GM23248 (cell line): ENCODE results near the gene MGAT5. TPM values are rescaled to one million over a fixed set of nuclear protein-coding genes. Genes with fewer than 3 reads are reported as not detected.

ENCODE experiments used
- DNase-seq: peaks from one replicate; pipeline ENCODE4 v3.0.0-alpha.2; 2015
- H2AFZ ChIP-seq: fragments of 200-600 bp; sonication (generic); 2 replicates; pipeline ENCODE4 v1.6.1; 2016; ENCODE audit warnings: antibody characterized with exemption
- H3F3A ChIP-seq: fragments of 200-600 bp; sonication (generic); 2 replicates; pipeline ENCODE4 v1.6.1; 2016; ENCODE audit warnings: mild to moderate bottlenecking, antibody characterized with exemption, mixed run types; ENCODE audit not compliant: insufficient read depth
- H3K27ac ChIP-seq: fragments of 200-600 bp; sonication (generic); 2 replicates; pipeline ENCODE4 v1.5.1; 2016; ENCODE audit warnings: mild to moderate bottlenecking
- H3K27me3 ChIP-seq: fragments of 200-600 bp; sonication (generic); replicated peaks from 2 replicates; pipeline ENCODE4 v1.6.1; 2016; ENCODE audit warnings: mild to moderate bottlenecking; ENCODE audit not compliant: insufficient read depth
- H3K36me3 ChIP-seq: fragments of 200-600 bp; sonication (generic); 2 replicates; pipeline ENCODE4 v1.6.1; 2016; ENCODE audit warnings: low read depth, mild to moderate bottlenecking
- H3K4me1 ChIP-seq: fragments of 200-600 bp; sonication (generic); 2 replicates; pipeline ENCODE4 v1.6.1; 2016; ENCODE audit warnings: mild to moderate bottlenecking; ENCODE audit not compliant: insufficient read depth
- H3K4me2 ChIP-seq: fragments of 200-600 bp; sonication (generic); one replicate; pipeline ENCODE4 v1.6.1; 2016; ENCODE audit warnings: mild to moderate bottlenecking; ENCODE audit not compliant: unreplicated experiment
- H3K4me3 ChIP-seq: fragments of 200-600 bp; sonication (generic); 2 replicates; pipeline ENCODE4 v1.5.1; 2016; ENCODE audit warnings: mild to moderate bottlenecking
- H3K79me2 ChIP-seq: fragments of 200-600 bp; sonication (generic); 2 replicates; pipeline ENCODE4 v1.6.1; 2016; ENCODE audit warnings: mild to moderate bottlenecking; ENCODE audit not compliant: insufficient read depth
- H3K9ac ChIP-seq: fragments of 200-600 bp; sonication (generic); 2 replicates; pipeline ENCODE4 v1.6.1; 2016; ENCODE audit warnings: mild to moderate bottlenecking
- H3K9me2 ChIP-seq: fragments of 200-600 bp; sonication (generic); 2 replicates; pipeline ENCODE4 v1.6.1; 2016; ENCODE audit warnings: mixed run types, mild to moderate bottlenecking, moderate library complexity; ENCODE audit not compliant: insufficient read depth
- H3K9me3 ChIP-seq: fragments of 200-600 bp; sonication (generic); one replicate; pipeline ENCODE4 v1.6.1; 2017; ENCODE audit warnings: low read depth
- H4K20me1 ChIP-seq: fragments of 200-600 bp; sonication (generic); 2 replicates; pipeline ENCODE4 v1.6.0; 2016; ENCODE audit not compliant: insufficient read depth
- EZH2 ChIP-seq: fragments of 200-600 bp; sonication (generic); IDR thresholded peaks from 2 replicates; pipeline ENCODE4 v1.6.1; 2018; ENCODE audit warnings: antibody characterized with exemption, mild to moderate bottlenecking; ENCODE audit not compliant: insufficient read depth, poor library complexity, severe bottlenecking
- EZH2phosphoT487 ChIP-seq: fragments of 200-600 bp; sonication (generic); IDR thresholded peaks from 2 replicates; pipeline ENCODE4 v1.6.1; 2018; ENCODE audit warnings: antibody characterized with exemption, moderate library complexity, mild to moderate bottlenecking, low read depth; ENCODE audit not compliant: insufficient read depth
- WGBS, 2 experiments: methylation state at CpG; one replicate each; pipeline ENCODE4 v1.1.6; 2015 to 2017; ENCODE audit warnings: low lambda C conversion rate in 2 of 2, low coverage in 1 of 2; ENCODE audit errors: missing lambda C conversion rate in 2 of 2; 5-methylcytosine and 5-hydroxymethylcytosine counted together
- in situ Hi-C: fragments of 300-500 bp; cut with MboI; formaldehyde crosslinking; loops from 2 replicates; pipeline ENCODE4 v1.15.0; 2020
- polyA plus RNA-seq: library from polyadenylated mRNA; unstranded; fragments of >200 nt; fragmentation: Nextera tagmentation; extraction: Ambion mirVana; gene quantifications from 2 replicates; pipeline ENCODE4 v1.2.1, GENCODE V29; 2016
- total RNA-seq: library from RNA; depleted of rRNA; stranded (reverse); fragments of >200 nt; shearing (Covaris generic); gene quantifications from 2 replicates; pipeline ENCODE4 v1.2.3, GENCODE V29; 2014

Gene MGAT5
- total and polyA plus RNA-seq, 2 experiments from 2014 or later = 1.8 to 15.9 TPM

DNA sequence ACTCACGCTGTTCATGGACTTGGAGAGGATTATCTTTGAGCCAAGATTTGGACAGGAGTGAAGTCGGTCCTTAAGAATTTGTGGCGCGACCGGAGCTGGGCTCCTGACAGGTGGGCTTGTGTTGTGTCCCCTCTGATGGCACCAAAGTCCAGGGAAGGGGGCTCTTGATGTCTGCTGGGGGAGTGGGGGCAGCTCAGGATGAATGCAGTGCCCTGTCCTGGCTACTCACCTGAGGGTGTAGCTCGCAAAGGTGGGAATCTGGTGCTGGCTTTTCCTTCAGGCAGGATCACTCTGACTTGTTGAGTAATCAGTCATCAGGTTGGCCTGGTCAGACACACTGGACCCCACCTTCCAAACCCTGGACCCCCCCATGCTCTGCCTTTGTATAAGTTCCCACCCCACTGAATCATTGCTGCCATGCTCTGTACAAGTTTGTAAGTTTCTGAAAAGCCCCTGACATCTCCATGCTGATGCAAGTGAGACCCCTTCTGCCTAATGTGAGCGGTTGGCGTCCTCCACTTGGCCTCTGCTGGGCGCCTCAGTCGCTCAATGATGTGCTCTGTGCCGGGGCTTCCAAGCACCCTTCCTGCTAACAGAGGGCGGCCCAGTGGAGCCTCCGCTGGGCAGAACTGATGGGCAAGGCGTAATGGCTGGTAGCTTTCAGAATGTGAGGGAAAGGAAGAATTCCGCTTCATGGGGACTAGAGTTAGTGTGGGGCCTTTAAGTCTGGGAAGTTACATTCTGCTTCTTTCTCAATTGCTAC, 196.1 kb downstream of the MGAT5 start:
- Histone ChIP-seq H3F3A (no peaks in the 10 kb centered on the region), H3K27ac (no peak overlapping the region), H3K4me2 (no peak overlapping the region), H3K4me1 (peaks cover 8% of the 10 kb centered on the region; the same call in 1 of the 2 replicates), H3K79me2 (no peaks in the 10 kb centered on the region), H3K9me3 (no peaks in the 10 kb centered on the region), H3K9me2 (no peaks in the 10 kb centered on the region), H4K20me1 (no peaks in the 10 kb centered on the region), H3K27me3 (no peaks in the 10 kb centered on the region), H3K36me3 (no peaks in the 10 kb centered on the region), H3K9ac (no peak overlapping the region), H3K4me3 (no peak overlapping the region), H2AFZ (no peak overlapping the region)
- DNase-seq = no peak
- in situ Hi-C loops = no loop called here
- 96% methylated on average over 15 of the region's 15 CpGs for WGBS, 2 experiments
- TF ChIP-seq EZH2 = no peak
- TF ChIP-seq EZH2phosphoT487 = no peak

DNA sequence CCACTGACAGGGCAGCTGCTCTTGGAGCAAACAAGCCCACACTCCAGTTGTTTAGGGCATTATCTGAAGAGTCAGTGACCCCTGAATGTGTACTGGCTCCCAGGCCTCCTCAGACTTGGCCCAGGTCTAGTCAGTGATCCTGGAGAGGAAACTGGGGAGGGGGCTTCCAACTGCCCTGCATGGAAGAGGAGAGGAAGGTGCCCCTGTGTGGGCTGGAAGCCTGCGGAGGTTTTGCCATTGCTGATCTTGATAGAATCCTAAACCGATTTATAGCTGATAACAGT, 197.4 kb downstream of the MGAT5 start:
- no peak overlapping the region for H3K27ac ChIP-seq
- no peaks in the 10 kb centered on the region for H3F3A ChIP-seq
- no peak for TF ChIP-seq EZH2phosphoT487
- H2AFZ ChIP-seq = no peak overlapping the region
- H3K4me3 ChIP-seq = no peak overlapping the region
- H3K9ac ChIP-seq = no peak overlapping the region
- H3K9me2 ChIP-seq = no peaks in the 10 kb centered on the region
- DNase-seq = no peak
- no peaks in the 10 kb centered on the region for H3K79me2 ChIP-seq
- H3K4me2 ChIP-seq = no peak overlapping the region
- no peaks in the 10 kb centered on the region for H3K36me3 ChIP-seq
- 75 to 76% methylated on average over 2 of the region's 2 CpGs for WGBS, 2 experiments
- H3K27me3 ChIP-seq = no peaks in the 10 kb centered on the region
- peaks cover 4% of the 10 kb centered on the region; the same call in 1 of the 2 replicates for H3K4me1 ChIP-seq
- in situ Hi-C loops = no loop called here
- no peaks in the 10 kb centered on the region for H4K20me1 ChIP-seq
- H3K9me3 ChIP-seq = no peaks in the 10 kb centered on the region

DNA sequence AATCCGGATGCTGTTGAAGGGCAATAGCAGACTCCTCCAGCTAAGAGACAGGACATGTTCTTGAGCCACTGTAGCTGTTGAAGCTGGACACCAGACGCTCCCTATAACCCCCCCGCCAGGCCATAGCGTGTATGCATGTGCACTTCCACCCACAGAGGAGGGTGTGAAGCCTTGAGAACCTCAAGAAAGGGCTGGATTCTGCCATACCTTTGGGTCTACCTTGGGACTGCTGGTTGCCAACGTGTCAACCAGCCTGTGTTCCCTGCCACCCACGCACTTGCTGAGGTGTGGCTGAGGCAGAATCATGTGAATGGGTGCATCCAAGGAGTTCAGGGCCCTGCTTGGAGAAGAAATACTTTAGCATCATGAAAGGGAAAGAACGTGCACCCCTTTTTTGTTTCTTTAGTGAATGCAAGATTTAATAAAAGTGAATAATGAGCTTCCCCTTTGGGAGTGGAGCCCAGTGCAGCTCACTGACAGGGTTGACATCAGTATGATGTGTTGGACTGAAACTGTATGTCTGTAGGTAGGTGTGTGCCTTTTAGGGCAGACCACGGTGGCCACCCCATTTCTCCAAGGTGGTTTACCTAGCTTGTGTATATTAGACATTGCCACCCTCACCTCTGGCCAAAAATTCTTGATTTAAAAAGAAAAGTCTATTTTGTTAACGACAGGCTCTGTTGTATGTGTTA, 198.3 kb downstream of the MGAT5 start:
- Histone ChIP-seq H3K36me3 (no peaks in the 10 kb centered on the region), H3K79me2 (no peaks in the 10 kb centered on the region), H3K4me2 (no peak overlapping the region), H3K4me3 (no peak overlapping the region), H3K9me2 (no peaks in the 10 kb centered on the region), H3K27me3 (no peaks in the 10 kb centered on the region), H3F3A (no peaks in the 10 kb centered on the region), H2AFZ (no peak overlapping the region), H3K9me3 (no peaks in the 10 kb centered on the region), H4K20me1 (no peaks in the 10 kb centered on the region), H3K9ac (no peak overlapping the region), H3K4me1 (no peaks in the 10 kb centered on the region), H3K27ac (no peak overlapping the region)
- no peak for DNase-seq
- no peak for TF ChIP-seq EZH2
- no peak for TF ChIP-seq EZH2phosphoT487
- 86 to 90% methylated on average over 9 of the region's 9 CpGs for WGBS, 2 experiments
- in situ Hi-C loops = no loop called here

DNA sequence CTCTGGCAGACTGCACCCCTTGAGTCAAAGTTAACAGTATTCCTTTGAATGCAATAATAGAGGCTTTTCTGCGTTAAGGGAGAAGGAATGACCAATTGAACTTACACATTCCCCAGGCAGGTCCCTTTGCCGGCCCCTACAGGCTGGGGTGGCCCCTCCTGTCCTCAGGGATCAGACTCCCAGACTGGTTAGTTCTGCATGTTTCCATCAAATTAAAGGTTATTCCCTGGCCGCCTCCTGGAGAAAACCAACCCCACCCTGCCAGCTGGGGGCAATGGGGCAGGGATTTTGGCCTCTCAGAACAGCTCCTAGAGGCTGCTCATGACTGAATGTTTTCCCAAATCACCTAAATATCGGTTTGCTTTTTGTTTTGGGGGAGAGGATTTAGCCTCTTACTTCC, 199.6 kb downstream of the MGAT5 start:
- H3K4me2 ChIP-seq = no peak overlapping the region
- TF ChIP-seq EZH2 (no peak), EZH2phosphoT487 (no peak)
- no peak overlapping the region for H3K4me3 ChIP-seq
- in situ Hi-C loops = no loop called here
- no peaks in the 10 kb centered on the region for H3F3A ChIP-seq
- H4K20me1 ChIP-seq = no peaks in the 10 kb centered on the region
- no peaks in the 10 kb centered on the region for H3K36me3 ChIP-seq
- no peaks in the 10 kb centered on the region for H3K9me3 ChIP-seq
- no peaks in the 10 kb centered on the region for H3K4me1 ChIP-seq
- DNase-seq = no peak
- 83 to 89% methylated on average over 4 of the region's 4 CpGs for WGBS, 2 experiments
- no peaks in the 10 kb centered on the region for H3K79me2 ChIP-seq
- H3K9ac ChIP-seq = no peak overlapping the region
- H2AFZ ChIP-seq = no peak overlapping the region
- no peaks in the 10 kb centered on the region for H3K27me3 ChIP-seq
- no peak overlapping the region for H3K27ac ChIP-seq
- no peaks in the 10 kb centered on the region for H3K9me2 ChIP-seq
